K562 (cell line): ENCODE results near the gene UBL5. TPM values are rescaled to one million over a fixed set of nuclear protein-coding genes. Genes with fewer than 3 reads are reported as not detected.
A peak's percentile ranks its signal among the peaks of the same experiment; 100 is the strongest.

Experiments
- ELF2 ChIP-seq: fragments of 250-450 bp; sonication (Bioruptor Pico); IDR thresholded peaks from 2 replicates; pipeline ENCODE4 v1.5.0; 2021; ENCODE audit warnings: mild to moderate bottlenecking
- EP400 ChIP-seq: fragments of 450-650 bp; IDR thresholded peaks from 2 replicates; pipeline ENCODE4 v1.6.1; 2017; ENCODE audit warnings: antibody characterized with exemption, mild to moderate bottlenecking, moderate library complexity
- NCOR1 ChIP-seq: fragments of 450-650 bp; IDR thresholded peaks from 2 replicates; pipeline ENCODE4 v1.6.1; 2016; ENCODE audit warnings: mild to moderate bottlenecking, moderate library complexity
- NR1H2 ChIP-seq: sonication (generic); formaldehyde crosslinking; IDR thresholded peaks from 2 replicates; pipeline ENCODE4 v1.4.0; 2020; ENCODE audit warnings: mild to moderate bottlenecking, missing genetic modification reagents
- POLR2B ChIP-seq: fragments of 450-650 bp; IDR thresholded peaks from 2 replicates; pipeline ENCODE4 v1.6.1; 2018; ENCODE audit warnings: low read depth; ENCODE audit not compliant: partially characterized antibody
- POLR2G ChIP-seq: fragments of 200-400 bp; formaldehyde crosslinking; IDR thresholded peaks from 2 replicates; pipeline ENCODE4 v1.6.1; 2017; ENCODE audit warnings: low read depth, mild to moderate bottlenecking, antibody characterized with exemption, low read length, moderate library complexity
- RAD21 ChIP-seq, 2 experiments: fragments of 250-450 bp in 1 of 2; fragments of 450-650 bp in 1 of 2; sonication (Bioruptor Pico) in 1 of 2; formaldehyde crosslinking in 1 of 2; IDR thresholded peaks in 1 of 2; conservative IDR thresholded peaks in 1 of 2; 2 replicates each; pipeline versions ENCODE4 v1.4.0 to v1.8.0; 2020 to 2022; ENCODE audit warnings: mild to moderate bottlenecking in 2 of 2, moderate library complexity in 1 of 2
- RB1 ChIP-seq: fragments of 450-650 bp; IDR thresholded peaks from 2 replicates; pipeline ENCODE4 v1.6.1; 2017; ENCODE audit warnings: low read depth, mild to moderate bottlenecking
- SMARCE1 ChIP-seq: fragments of 450-650 bp; IDR thresholded peaks from 2 replicates; pipeline ENCODE4 v1.7.1; 2016; ENCODE audit warnings: mild to moderate bottlenecking
- SNIP1 ChIP-seq: fragments of 450-650 bp; IDR thresholded peaks from 2 replicates; pipeline ENCODE4 v1.7.1; 2017; ENCODE audit warnings: low read depth, mild to moderate bottlenecking
- SPI1 ChIP-seq: IDR thresholded peaks from 2 replicates; pipeline ENCODE4 v1.6.1; 2011; ENCODE audit warnings: low read depth, low read length, control low read depth, borderline replicate concordance
- THRAP3 ChIP-seq: fragments of 450-650 bp; IDR thresholded peaks from 2 replicates; pipeline ENCODE4 v1.6.1; 2016; ENCODE audit warnings: mild to moderate bottlenecking, inconsistent platforms, borderline replicate concordance
- ZC3H4 ChIP-seq: sonication (generic); formaldehyde crosslinking; IDR thresholded peaks from 2 replicates; pipeline ENCODE4 v1.9.0; 2021; ENCODE audit warnings: missing genetic modification reagents, borderline replicate concordance
- ZNF134 ChIP-seq: fragments of 250-450 bp; sonication (Bioruptor Pico); conservative IDR thresholded peaks from 2 replicates; pipeline ENCODE4 v1.4.0; 2020
- ZNF23 ChIP-seq: fragments of 250-450 bp; sonication (Bioruptor Pico); IDR thresholded peaks from 2 replicates; pipeline ENCODE4 v1.4.0; 2020; ENCODE audit warnings: mild to moderate bottlenecking
- ZNF507 ChIP-seq: conservative IDR thresholded peaks from 2 replicates; pipeline ENCODE4 v1.6.1; 2017; ENCODE audit warnings: missing genetic modification characterization, missing compliant biosample characterization
- ZNF644 ChIP-seq: fragments of 200-800 bp; sonication (Bioruptor generic); IDR thresholded peaks from 2 replicates; pipeline ENCODE4 v1.6.1; 2016; ENCODE audit warnings: low read depth, missing genetic modification characterization, missing compliant biosample characterization
- ZSCAN32 ChIP-seq: fragments of 450-650 bp; formaldehyde crosslinking; IDR thresholded peaks from 2 replicates; pipeline ENCODE4 v1.4.0; 2020; ENCODE audit warnings: mild to moderate bottlenecking, moderate library complexity
- polyA plus RNA-seq, 8 experiments: library from polyadenylated mRNA; depleted of rRNA in 4 of 8; stranded (reverse) in 5 of 8; unstranded in 3 of 8; fragments of >200 nt; fragmentation: Nextera tagmentation in 2 of 8; fragmentation: Illumina TruSeq in 1 of 8; extraction: Ambion mirVana in 2 of 8; extraction: Trizol in 1 of 8; gene quantifications; 2 replicates each; pipeline versions ENCODE4 v1.2.1 to v1.2.3, GENCODE V29; 2011 to 2014; ENCODE audit warnings: inconsistent platforms in 1 of 8, missing spikeins in 1 of 8
- total RNA-seq, 7 experiments: library from RNA; depleted of rRNA in 6 of 7; stranded (reverse); fragments of >200 nt in 6 of 7; fragmentation: Illumina TruSeq in 2 of 7; extraction: Trizol in 2 of 7; gene quantifications; 2 replicates each; pipeline versions ENCODE4 v1.2.1 to v1.2.3, GENCODE V29; 2011 to 2021; ENCODE audit warnings: low replicate concordance in 1 of 7
- TF ChIP-seq, protein P1 (sequence below): sonication (generic); formaldehyde crosslinking; IDR thresholded peaks from 2 replicates; pipeline ENCODE4 v1.8.0; 2022; ENCODE audit warnings: mild to moderate bottlenecking, missing genetic modification reagents
- TF ChIP-seq, protein P2 (sequence below): sonication (generic); formaldehyde crosslinking; IDR thresholded peaks from 2 replicates; pipeline ENCODE4 v1.8.1; 2022; ENCODE audit warnings: missing genetic modification reagents
- TF ChIP-seq, protein P3 (sequence below): fragments of 450-650 bp; IDR thresholded peaks from 2 replicates; pipeline ENCODE4 v1.6.1; 2016; ENCODE audit warnings: antibody characterized with exemption
- TF ChIP-seq, protein P4 (sequence below): fragments of 450-650 bp; IDR thresholded peaks from 2 replicates; pipeline ENCODE4 v1.6.1; 2017; ENCODE audit warnings: antibody characterized with exemption, mild to moderate bottlenecking

UBL5 gene
- total and polyA plus RNA-seq, 9 of the 15 experiments (the other 6 are each of a cell fraction or from before 2014, with no cell fraction given), result 410 to 1,266 (median 613) TPM

DNA sequence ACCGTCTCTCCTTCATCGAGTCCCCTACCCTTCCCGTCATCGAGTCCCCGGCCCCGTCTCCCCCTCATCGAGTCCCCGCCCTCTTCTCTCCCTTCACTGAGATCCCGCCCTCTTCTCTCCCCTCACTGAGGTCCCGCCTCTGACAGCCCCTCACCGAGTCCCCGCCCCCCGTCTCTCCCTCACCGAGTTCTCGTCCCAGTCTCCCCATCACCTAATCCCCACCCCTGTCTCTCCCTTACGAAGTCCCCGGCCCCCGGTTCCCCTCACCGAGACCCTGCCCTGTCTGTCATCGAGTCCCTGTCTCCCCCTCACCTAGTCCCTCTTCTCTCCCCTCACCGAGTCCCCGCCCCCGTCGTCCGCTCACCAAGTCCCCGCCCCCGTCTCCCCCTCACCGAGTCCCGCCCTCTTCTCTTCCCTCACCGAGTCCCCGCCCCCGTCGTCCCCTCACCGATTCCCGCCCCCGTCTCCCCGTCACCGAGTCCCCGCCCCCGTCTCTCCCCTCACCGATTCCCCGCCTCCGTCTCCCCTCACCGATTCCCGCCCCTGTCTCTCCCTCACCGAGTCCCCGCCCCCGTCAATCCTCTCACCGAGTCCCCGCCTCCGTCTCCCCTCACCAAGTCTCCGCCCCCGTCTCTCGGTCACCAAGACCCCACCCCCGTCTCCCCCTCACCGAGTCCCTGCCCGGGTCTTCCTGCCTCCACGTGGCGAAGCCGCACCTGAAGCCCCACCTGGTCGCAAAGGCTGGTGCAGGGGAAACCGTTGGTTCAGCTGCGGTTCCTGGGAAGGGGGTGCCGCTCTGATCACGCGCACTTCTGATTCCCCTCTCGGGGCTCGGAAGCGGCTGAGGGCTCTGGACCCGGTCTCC, 35.3 kb upstream of the UBL5 start (continued):
- TF ChIP-seq THRAP3, result no peak
- TF ChIP-seq ZNF134 (CRISPR knock-in tag), result no peak
- TF ChIP-seq RAD21 (CRISPR knock-in tag; conservative IDR thresholded peaks at IDR 0.05 in 1 of 2, IDR thresholded peaks at IDR 0.05 in 1 of 2), result no peak
- TF ChIP-seq ZSCAN32 (CRISPR knock-in tag), result no peak
- TF ChIP-seq, protein P1, sequence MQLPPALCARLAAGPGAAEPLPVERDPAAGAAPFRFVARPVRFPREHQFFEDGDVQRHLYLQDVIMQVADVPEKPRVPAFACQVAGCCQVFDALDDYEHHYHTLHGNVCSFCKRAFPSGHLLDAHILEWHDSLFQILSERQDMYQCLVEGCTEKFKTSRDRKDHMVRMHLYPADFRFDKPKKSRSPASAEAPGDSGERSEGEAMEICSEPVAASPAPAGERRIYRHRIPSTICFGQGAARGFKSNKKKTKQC (CRISPR knock-in tag), result peak; percentile 49; the same call in 1 of the 2 replicates
- peak; percentile 16 for TF ChIP-seq POLR2B
- TF ChIP-seq, protein P2, sequence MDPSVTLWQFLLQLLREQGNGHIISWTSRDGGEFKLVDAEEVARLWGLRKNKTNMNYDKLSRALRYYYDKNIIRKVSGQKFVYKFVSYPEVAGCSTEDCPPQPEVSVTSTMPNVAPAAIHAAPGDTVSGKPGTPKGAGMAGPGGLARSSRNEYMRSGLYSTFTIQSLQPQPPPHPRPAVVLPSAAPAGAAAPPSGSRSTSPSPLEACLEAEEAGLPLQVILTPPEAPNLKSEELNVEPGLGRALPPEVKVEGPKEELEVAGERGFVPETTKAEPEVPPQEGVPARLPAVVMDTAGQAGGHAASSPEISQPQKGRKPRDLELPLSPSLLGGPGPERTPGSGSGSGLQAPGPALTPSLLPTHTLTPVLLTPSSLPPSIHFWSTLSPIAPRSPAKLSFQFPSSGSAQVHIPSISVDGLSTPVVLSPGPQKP (CRISPR knock-in tag), result no peak
- TF ChIP-seq ZNF644, result no peak
- TF ChIP-seq NCOR1, result no peak
- TF ChIP-seq POLR2G, result peak; percentile 78
- TF ChIP-seq, protein P3, sequence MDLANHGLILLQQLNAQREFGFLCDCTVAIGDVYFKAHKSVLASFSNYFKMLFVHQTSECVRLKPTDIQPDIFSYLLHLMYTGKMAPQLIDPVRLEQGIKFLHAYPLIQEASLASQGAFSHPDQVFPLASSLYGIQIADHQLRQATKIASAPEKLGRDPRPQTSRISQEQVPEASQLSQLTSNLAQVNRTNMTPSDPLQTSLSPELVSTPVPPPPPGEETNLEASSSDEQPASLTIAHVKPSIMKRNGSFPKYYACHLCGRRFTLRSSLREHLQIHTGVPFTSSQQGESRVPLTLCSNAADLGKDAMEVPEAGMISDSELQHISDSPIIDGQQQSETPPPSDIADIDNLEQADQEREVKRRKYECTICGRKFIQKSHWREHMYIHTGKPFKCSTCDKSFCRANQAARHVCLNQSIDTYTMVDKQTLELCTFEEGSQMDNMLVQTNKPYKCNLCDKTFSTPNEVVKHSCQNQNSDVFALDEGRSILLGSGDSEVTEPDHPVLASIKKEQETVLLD, result 0 out of 2 replicates have a peak, but pooled peaks have one; percentile 24
- TF ChIP-seq SPI1, result no peak
- 0 out of 2 replicates have a peak, but pooled peaks have one; percentile 25 for TF ChIP-seq ELF2 (CRISPR knock-in tag)
- no peak for TF ChIP-seq ZNF507
- TF ChIP-seq, protein P4, sequence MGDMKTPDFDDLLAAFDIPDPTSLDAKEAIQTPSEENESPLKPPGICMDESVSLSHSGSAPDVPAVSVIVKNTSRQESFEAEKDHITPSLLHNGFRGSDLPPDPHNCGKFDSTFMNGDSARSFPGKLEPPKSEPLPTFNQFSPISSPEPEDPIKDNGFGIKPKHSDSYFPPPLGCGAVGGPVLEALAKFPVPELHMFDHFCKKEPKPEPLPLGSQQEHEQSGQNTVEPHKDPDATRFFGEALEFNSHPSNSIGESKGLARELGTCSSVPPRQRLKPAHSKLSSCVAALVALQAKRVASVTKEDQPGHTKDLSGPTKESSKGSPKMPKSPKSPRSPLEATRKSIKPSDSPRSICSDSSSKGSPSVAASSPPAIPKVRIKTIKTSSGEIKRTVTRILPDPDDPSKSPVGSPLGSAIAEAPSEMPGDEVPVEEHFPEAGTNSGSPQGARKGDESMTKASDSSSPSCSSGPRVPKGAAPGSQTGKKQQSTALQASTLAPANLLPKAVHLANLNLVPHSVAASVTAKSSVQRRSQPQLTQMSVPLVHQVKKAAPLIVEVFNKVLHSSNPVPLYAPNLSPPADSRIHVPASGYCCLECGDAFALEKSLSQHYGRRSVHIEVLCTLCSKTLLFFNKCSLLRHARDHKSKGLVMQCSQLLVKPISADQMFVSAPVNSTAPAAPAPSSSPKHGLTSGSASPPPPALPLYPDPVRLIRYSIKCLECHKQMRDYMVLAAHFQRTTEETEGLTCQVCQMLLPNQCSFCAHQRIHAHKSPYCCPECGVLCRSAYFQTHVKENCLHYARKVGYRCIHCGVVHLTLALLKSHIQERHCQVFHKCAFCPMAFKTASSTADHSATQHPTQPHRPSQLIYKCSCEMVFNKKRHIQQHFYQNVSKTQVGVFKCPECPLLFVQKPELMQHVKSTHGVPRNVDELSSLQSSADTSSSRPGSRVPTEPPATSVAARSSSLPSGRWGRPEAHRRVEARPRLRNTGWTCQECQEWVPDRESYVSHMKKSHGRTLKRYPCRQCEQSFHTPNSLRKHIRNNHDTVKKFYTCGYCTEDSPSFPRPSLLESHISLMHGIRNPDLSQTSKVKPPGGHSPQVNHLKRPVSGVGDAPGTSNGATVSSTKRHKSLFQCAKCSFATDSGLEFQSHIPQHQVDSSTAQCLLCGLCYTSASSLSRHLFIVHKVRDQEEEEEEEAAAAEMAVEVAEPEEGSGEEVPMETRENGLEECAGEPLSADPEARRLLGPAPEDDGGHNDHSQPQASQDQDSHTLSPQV, result no peak
- no peak for TF ChIP-seq NR1H2 (CRISPR knock-in tag)
- TF ChIP-seq ZNF23, result no peak
- 0 out of 2 replicates have a peak, but pooled peaks have one; percentile 22 for TF ChIP-seq RB1
- 0 out of 2 replicates have a peak, but pooled peaks have one; percentile 12 for TF ChIP-seq SMARCE1
- no peak for TF ChIP-seq SNIP1
- TF ChIP-seq EP400, result peak; percentile 86; the same call in 1 of the 2 replicates
- TF ChIP-seq ZC3H4 (CRISPR knock-in tag), result no peak
